HepG2 (cell line): ENCODE results near the gene PTCH1. TPM values are rescaled to one million over a fixed set of nuclear protein-coding genes. Genes with fewer than 3 reads are reported as not detected.

Experiments used
- CEBPB ChIP-seq: IDR thresholded peaks from 2 replicates; pipeline ENCODE4 v1.6.1; 2011; ENCODE audit warnings: low read depth, low read length, improper control_type of control experiment, borderline replicate concordance
- THYN1 ChIP-seq: sonication (generic); formaldehyde crosslinking; IDR thresholded peaks from 2 replicates; pipeline ENCODE4 v1.8.1; 2023; ENCODE audit warnings: low read depth, mild to moderate bottlenecking, moderate library complexity, missing genetic modification reagents, borderline replicate concordance
- XRCC5 ChIP-seq: fragments of 200-400 bp; formaldehyde crosslinking; optimal IDR thresholded peaks from 2 replicates; pipeline ENCODE3; 2017; ENCODE audit warnings: mild to moderate bottlenecking, low read length
- ZBTB3 ChIP-seq: sonication (generic); formaldehyde crosslinking; IDR thresholded peaks from 2 replicates; pipeline ENCODE4 v1.4.0; 2020; ENCODE audit warnings: low read depth, mild to moderate bottlenecking, moderate library complexity, missing genetic modification reagents, borderline replicate concordance
- ZBTB40 ChIP-seq, 2 experiments: fragments of 450-650 bp in 1 of 2; sonication (generic) in 1 of 2; formaldehyde crosslinking in 1 of 2; IDR thresholded peaks; 2 replicates each; pipeline versions ENCODE4 v1.6.1 to v1.8.0; 2016 to 2022; ENCODE audit warnings: antibody characterized with exemption in 1 of 2, mild to moderate bottlenecking in 1 of 2, missing genetic modification reagents in 1 of 2
- polyA plus RNA-seq, 8 experiments: library from polyadenylated mRNA; depleted of rRNA in 3 of 8; stranded (reverse) in 7 of 8; unstranded in 1 of 8; fragments of >200 nt; fragmentation: Illumina TruSeq in 4 of 8; extraction: Trizol in 4 of 8; gene quantifications; 2 replicates each; pipeline versions ENCODE4 v1.2.1 to v1.2.3, GENCODE V29; 2011 to 2016; ENCODE audit warnings: low read depth in 4 of 8, missing spikeins in 1 of 8, mixed read lengths in 1 of 8; ENCODE audit not compliant: insufficient read depth in 1 of 8
- total RNA-seq, 5 experiments: library from RNA; depleted of rRNA; stranded (reverse); fragments of >200 nt; fragmentation: Illumina TruSeq; extraction: Trizol; gene quantifications; 2 replicates each; pipeline ENCODE4 v1.2.3, GENCODE V29; 2016; ENCODE audit warnings: low read depth in 1 of 5
- TF ChIP-seq, protein P1 (sequence below): sonication (generic); formaldehyde crosslinking; IDR thresholded peaks from 2 replicates; pipeline ENCODE4 v1.5.0; 2020; ENCODE audit warnings: mild to moderate bottlenecking, missing genetic modification reagents, borderline replicate concordance

The PTCH1 gene
- total and polyA plus RNA-seq, 2 of the 13 experiments (the other 11 are each of a cell fraction or from before 2014, with no cell fraction given), result 2.8 to 3.9 TPM

DNA sequence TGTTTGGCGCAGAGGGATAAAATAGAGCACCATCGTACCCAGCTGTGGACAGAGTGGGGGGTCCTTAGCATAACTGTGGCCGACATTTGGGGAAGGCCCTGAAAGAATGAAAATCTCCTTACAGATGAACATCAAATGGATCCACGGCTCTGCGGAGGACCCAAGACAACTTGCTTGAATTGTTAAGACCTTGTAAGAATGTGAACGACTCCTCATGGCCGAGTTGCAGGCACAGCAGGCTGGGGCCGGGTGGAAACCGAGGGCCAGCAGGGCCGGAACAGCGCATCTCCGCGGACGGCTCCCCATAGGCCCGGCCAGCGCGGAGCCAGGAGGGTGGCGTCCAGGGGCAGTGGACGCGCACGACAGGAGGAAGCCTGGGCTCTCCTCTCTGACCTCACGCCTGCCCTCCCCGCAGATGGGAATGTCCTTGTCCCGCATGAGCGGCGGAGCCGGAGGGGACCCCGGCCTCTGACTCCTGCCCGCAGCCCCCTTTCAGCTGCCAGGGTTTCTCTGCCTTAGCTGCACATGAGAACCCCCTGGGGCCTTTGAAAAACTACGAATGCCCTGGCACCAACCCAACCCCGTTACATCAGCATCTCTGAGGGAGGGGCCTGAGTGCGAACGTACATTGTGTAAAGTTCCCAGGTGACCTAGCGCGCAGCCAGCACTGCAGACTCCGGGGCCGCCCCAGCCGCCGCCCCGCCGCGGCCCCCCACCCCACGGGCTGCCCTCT lies 36.2 kb upstream of the PTCH1 start (continued):
- TF ChIP-seq, protein P1, sequence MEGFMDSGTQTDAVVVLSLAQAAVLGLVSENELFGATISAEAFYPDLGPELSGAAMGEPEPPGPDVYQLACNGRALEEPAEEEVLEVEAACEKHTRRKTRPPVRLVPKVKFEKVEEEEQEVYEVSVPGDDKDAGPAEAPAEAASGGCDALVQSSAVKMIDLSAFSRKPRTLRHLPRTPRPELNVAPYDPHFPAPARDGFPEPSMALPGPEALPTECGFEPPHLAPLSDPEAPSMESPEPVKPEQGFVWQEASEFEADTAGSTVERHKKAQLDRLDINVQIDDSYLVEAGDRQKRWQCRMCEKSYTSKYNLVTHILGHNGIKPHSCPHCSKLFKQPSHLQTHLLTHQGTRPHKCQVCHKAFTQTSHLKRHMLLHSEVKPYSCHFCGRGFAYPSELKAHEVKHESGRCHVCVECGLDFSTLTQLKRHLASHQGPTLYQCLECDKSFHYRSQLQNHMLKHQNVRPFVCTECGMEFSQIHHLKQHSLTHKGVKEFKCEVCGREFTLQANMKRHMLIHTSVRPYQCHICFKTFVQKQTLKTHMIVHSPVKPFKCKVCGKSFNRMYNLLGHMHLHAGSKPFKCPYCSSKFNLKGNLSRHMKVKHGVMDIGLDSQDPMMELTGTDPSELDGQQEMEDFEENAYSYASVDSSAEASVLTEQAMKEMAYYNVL (CRISPR knock-in tag), result no peak
- no peak for TF ChIP-seq ZBTB3 (CRISPR knock-in tag)
- no peak for TF ChIP-seq THYN1 (CRISPR knock-in tag)
- TF ChIP-seq ZBTB40 (IDR thresholded peaks at IDR 0.05), result no peak
- no peak for TF ChIP-seq ZBTB40 (CRISPR knock-in tag; IDR thresholded peaks at IDR 0.05)
- TF ChIP-seq CEBPB, result no peak
- TF ChIP-seq XRCC5, result no peak
